Liver (tissue), 9 donors: Measurements from ENCODE around the gene SOCS3. TPM values are rescaled to one million over a fixed set of nuclear protein-coding genes. Genes with fewer than 3 reads are reported as not detected.

ENCODE experiments used
- DNase-seq: peaks from one replicate; pipeline ENCODE4 v3.0.0-alpha.2; 2017; ENCODE audit warnings: low spot score
- H3K27ac ChIP-seq, 2 donors: one replicate each; pipeline ENCODE4 v1.7.0; 2013; ENCODE audit warnings: inconsistent platforms in 2 of 2, low read length in 2 of 2, control low read depth in 1 of 2, low read depth in 1 of 2, mild to moderate bottlenecking in 1 of 2
- H3K27me3 ChIP-seq, 4 donors: one replicate each; pipeline versions ENCODE4 v1.6.1 to v1.7.0; 2013; ENCODE audit warnings: low read length in 3 of 4, inconsistent platforms in 1 of 4, mild to moderate bottlenecking in 1 of 4, moderate library complexity in 1 of 4; ENCODE audit not compliant: control insufficient read depth in 4 of 4, insufficient read depth in 4 of 4
- H3K36me3 ChIP-seq, 4 donors: one replicate each; pipeline versions ENCODE4 v1.6.1 to v1.7.0; 2013; ENCODE audit warnings: low read length in 3 of 4, mild to moderate bottlenecking in 3 of 4, low read depth in 1 of 4, moderate library complexity in 1 of 4; ENCODE audit not compliant: control insufficient read depth in 4 of 4, insufficient read depth in 3 of 4
- H3K4me1 ChIP-seq, 4 donors: one replicate each; pipeline versions ENCODE4 v1.6.1 to v1.7.0; 2013; ENCODE audit warnings: low read length in 3 of 4, mild to moderate bottlenecking in 3 of 4, moderate library complexity in 1 of 4; ENCODE audit not compliant: control insufficient read depth in 4 of 4, insufficient read depth in 4 of 4
- H3K4me3 ChIP-seq, 3 donors: one replicate each; pipeline versions ENCODE4 v1.6.1 to v1.7.0; 2013; ENCODE audit warnings: low read length in 3 of 3, control low read depth in 1 of 3, low read depth in 1 of 3, mild to moderate bottlenecking in 1 of 3
- H3K9ac ChIP-seq, 2 donors: one replicate each; pipeline ENCODE4 v1.7.0; 2013; ENCODE audit warnings: low read length in 2 of 2, mild to moderate bottlenecking in 2 of 2, moderate library complexity in 2 of 2, control low read depth in 1 of 2, low read depth in 1 of 2
- H3K9me3 ChIP-seq, 4 donors: one replicate each; pipeline versions ENCODE4 v1.6.1 to v1.7.0; 2013; ENCODE audit warnings: low read length in 3 of 4; ENCODE audit not compliant: control insufficient read depth in 4 of 4
- CTCF ChIP-seq: fragments of 150-350 bp; IDR thresholded peaks from 2 replicates; pipeline ENCODE4 v1.5.1; 2017; ENCODE audit warnings: improper control_type of control experiment, low read depth, low read length; ENCODE audit not compliant: missing input control
- FOXA2 ChIP-seq: IDR thresholded peaks from 2 replicates; pipeline ENCODE4 v1.6.1; 2016; ENCODE audit warnings: antibody characterized with exemption
- GABPA ChIP-seq, 2 donors: IDR thresholded peaks in 1 of 2; conservative IDR thresholded peaks in 1 of 2; 2 replicates each; pipeline ENCODE4 v1.6.1; 2016; ENCODE audit warnings: antibody characterized with exemption in 2 of 2, mild to moderate bottlenecking in 1 of 2, moderate library complexity in 1 of 2
- HNF4A ChIP-seq, 2 donors: conservative IDR thresholded peaks; 2 replicates each; pipeline ENCODE4 v1.6.1; 2016; ENCODE audit warnings: antibody characterized with exemption in 2 of 2, mild to moderate bottlenecking in 2 of 2
- NR2F2 ChIP-seq: IDR thresholded peaks from 2 replicates; pipeline ENCODE4 v1.6.1; 2016; ENCODE audit warnings: antibody characterized with exemption
- RAD21 ChIP-seq, 2 donors: IDR thresholded peaks; 2 replicates each; pipeline ENCODE4 v1.6.1; 2016; ENCODE audit warnings: antibody characterized with exemption in 2 of 2, mild to moderate bottlenecking in 2 of 2
- REST ChIP-seq: IDR thresholded peaks from 2 replicates; pipeline ENCODE4 v1.6.1; 2016; ENCODE audit warnings: antibody characterized with exemption, mild to moderate bottlenecking
- TAF1 ChIP-seq: conservative IDR thresholded peaks from 2 replicates; pipeline ENCODE4 v1.6.1; 2016; ENCODE audit warnings: antibody characterized with exemption, mild to moderate bottlenecking
- YY1 ChIP-seq: IDR thresholded peaks from 2 replicates; pipeline ENCODE4 v1.6.1; 2016; ENCODE audit warnings: antibody characterized with exemption, mild to moderate bottlenecking
- ZBTB33 ChIP-seq: IDR thresholded peaks from 2 replicates; pipeline ENCODE4 v1.6.1; 2016; ENCODE audit warnings: antibody characterized with exemption
- WGBS: extraction: QIAGEN DNeasy Blood & Tissue Kit; methylation state at CpG from one replicate; pipeline ENCODE4 v1.1.7; 2013; 5-methylcytosine and 5-hydroxymethylcytosine counted together
- polyA plus RNA-seq, 2 donors: library from polyadenylated mRNA; stranded (reverse) in 1 of 2; unstranded in 1 of 2; fragments of 200-250 nt in 1 of 2; fragments of >200 nt in 1 of 2; fragmentation: Nextera tagmentation in 1 of 2; extraction: Ambion mirVana in 1 of 2; gene quantifications; one replicate each; pipeline versions ENCODE4 v1.2.1 to v1.2.3, GENCODE V29; 2013 to 2015
- total RNA-seq, 2 donors: library from RNA; depleted of rRNA; stranded (reverse); fragments of >200 nt; gene quantifications; one replicate each; pipeline ENCODE4 v1.2.3, GENCODE V29; 2014
- donor health status: healthy.
- donor health status: healthy.
- donor health status: healthy.
- donor health status: healthy.
- donor health status: healthy.

SOCS3 gene
- total and polyA plus RNA-seq, 4 donors, result 12.2 to 48.0 (median 18.3) TPM

GRCh38 chr17:78359321-78359996, 418 bp downstream of the SOCS3 start (continued):
- TF ChIP-seq ZBTB33, result no peak
- TF ChIP-seq RAD21 (IDR thresholded peaks at IDR 0.05), result no peak

- WGBS, result 29% methylated on average over 72 of the region's 72 CpGs
- Histone ChIP-seq H3K9me3 (no peaks in the 10 kb centered on the region), H3K9ac (peak overlapping the region in 1 of 2 donors; percentile 87), H3K4me1 (peaks cover 10 to 50% (median 35%) of the 10 kb centered on the region in 4 donors), H3K36me3 (peaks cover 0 to 16% (median 6%) of the 10 kb centered on the region in 4 donors), H3K27ac (peak overlapping the region; percentile 78 to 80), H3K4me3 (peak overlapping the region; percentile 74 to 98 (median 92)), H3K27me3 (no peaks in the 10 kb centered on the region)
- no peak for DNase-seq
- no peak for TF ChIP-seq CTCF
- no peak for TF ChIP-seq YY1
These were observed 1.1 kb downstream of the SOCS3 start for GRCh38 chr17:78358538-78359320.

- DNase-seq, result no peak
- Histone ChIP-seq H3K27ac (peak overlapping the region; percentile 78 to 80), H3K27me3 (no peaks in the 10 kb centered on the region), H3K9ac (peak overlapping the region; percentile 82 to 87), H3K9me3 (no peaks in the 10 kb centered on the region), H3K4me1 (peaks cover 13 to 55% (median 41%) of the 10 kb centered on the region in 4 donors), H3K4me3 (peak overlapping the region; percentile 74 to 98 (median 92)), H3K36me3 (peaks cover 0 to 16% (median 6%) of the 10 kb centered on the region in 4 donors)
- no peak for TF ChIP-seq TAF1
- TF ChIP-seq CTCF, result no peak
- no peak for TF ChIP-seq ZBTB33
- no peak for TF ChIP-seq RAD21 (IDR thresholded peaks at IDR 0.05)
- no peak for TF ChIP-seq HNF4A (conservative IDR thresholded peaks at IDR 0.05)
- TF ChIP-seq REST, result no peak
- no peak for TF ChIP-seq GABPA (IDR thresholded peaks at IDR 0.05 in 1 of 2, conservative IDR thresholded peaks at IDR 0.05 in 1 of 2)
- no peak for TF ChIP-seq NR2F2
- no peak for TF ChIP-seq FOXA2
- 63% methylated on average over 25 of the region's 25 CpGs for WGBS
These were observed 2.0 kb downstream of the SOCS3 start for GRCh38 chr17:78357672-78358537.
